GM12864 (cell line): ENCODE results near the gene ABCG1.

Source experiments
- DNase-seq: peaks from one replicate; pipeline ENCODE4 v3.0.0-alpha.2; 2011; ENCODE audit warnings: low read depth
- H3K4me3 ChIP-seq: 2 replicates; pipeline ENCODE4 v1.5.1; 2011; ENCODE audit warnings: mild to moderate bottlenecking, low read depth, low read length, control low read depth
- CTCF ChIP-seq: IDR thresholded peaks from 2 replicates; pipeline ENCODE4 v1.5.1; 2011; ENCODE audit warnings: low read depth, mild to moderate bottlenecking, moderate library complexity, low read length, control low read depth, inconsistent platforms; ENCODE audit errors: missing control alignments

The ABCG1 gene

GRCh38 chr21:42248241-42248640 lies 29.3 kb downstream of the ABCG1 start:
- no peak for DNase-seq
- no peak for TF ChIP-seq CTCF
- no peak overlapping the region for H3K4me3 ChIP-seq

- no peak overlapping the region for H3K4me3 ChIP-seq
- peak; percentile 78 for DNase-seq
- no peak for TF ChIP-seq CTCF
These were observed 30.1 kb downstream of the ABCG1 start for GRCh38 chr21:42248783-42249597.

- no peak overlapping the region for H3K4me3 ChIP-seq
- TF ChIP-seq CTCF: no peak
- DNase-seq: no peak
These were observed 31.8 kb downstream of the ABCG1 start for GRCh38 chr21:42250422-42251403.

DNA sequence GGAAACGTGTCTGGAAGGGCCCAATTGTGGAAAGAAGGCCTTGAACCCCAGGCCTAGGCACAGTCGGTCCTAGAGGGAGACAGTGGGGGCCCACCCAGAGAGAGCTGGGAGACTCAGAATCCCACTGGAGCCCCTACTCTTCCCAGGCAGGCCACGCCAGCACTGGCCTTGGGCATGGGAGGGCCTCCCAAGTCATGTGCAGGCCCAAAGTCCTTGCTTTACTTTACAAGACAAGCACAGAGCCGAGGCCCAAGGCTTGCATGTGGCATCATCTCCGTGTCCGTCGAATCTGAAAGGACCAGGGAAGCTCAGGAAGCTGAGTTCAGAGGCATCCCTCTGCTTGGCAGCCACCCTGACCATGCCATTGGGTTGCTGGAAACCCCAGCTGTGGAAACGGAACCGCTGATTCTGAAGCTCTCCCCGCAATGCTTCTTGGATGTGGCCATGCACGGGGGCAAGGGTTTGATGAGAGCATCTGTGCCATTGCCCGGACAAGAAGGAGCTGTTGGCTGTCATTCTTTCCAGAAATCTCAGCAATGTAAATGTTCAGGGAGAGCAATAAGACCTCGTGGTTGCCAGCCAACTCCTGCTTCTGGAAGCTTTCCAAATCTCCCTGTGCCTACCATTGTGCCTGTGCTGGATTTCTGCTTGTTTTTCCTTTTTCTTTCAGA lies 32.8 kb downstream of the ABCG1 start:
- no peak for DNase-seq
- no peak for TF ChIP-seq CTCF
- no peak overlapping the region for H3K4me3 ChIP-seq

DNA sequence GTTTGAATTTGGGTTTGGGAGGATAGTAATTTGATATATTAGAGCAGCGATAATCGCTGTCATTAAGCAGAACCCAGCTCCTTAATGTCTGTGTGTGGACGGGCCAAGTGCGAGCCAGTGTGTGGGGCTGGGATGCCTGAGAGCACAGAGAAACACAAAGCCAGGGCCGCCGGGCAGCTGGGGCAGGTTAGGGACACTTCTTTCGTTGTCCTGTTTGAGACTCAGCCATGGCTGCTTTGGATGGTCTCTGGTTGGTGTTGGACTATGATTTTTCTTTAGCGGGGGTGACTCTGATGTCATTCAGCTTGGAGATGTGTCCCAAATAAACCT lies 33.4 kb downstream of the ABCG1 start:
- no peak for DNase-seq
- TF ChIP-seq CTCF: no peak
- H3K4me3 ChIP-seq: no peak overlapping the region

DNA sequence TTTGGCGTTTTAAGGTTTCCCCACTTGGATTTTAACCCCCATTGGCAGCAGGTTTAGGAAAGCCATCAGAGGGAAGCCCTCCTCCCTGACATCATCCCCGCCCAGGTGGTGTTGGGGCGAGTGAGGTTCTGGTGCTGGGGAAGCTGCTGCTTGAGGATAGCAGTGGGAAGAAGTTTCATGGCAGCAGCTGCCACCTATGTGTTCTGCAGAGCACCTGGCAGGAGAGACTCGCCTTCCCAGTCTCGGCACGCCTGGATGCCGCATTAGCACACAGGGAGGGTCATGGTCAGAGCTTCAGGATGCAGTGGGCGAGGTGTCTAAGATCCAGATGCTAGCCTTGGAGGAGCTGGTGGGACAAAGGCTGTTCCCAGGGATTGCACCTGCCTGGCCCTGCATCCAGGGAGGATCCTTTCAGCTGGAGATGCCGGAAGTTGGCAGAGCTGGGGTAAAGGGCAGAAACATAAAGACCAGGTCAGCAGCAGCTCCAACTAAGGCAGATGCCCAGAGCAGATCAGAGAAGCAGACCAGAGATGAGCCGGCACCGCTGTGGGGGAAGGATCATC lies 33.9 kb downstream of the ABCG1 start:
- H3K4me3 ChIP-seq: no peak overlapping the region
- DNase-seq: no peak
- TF ChIP-seq CTCF: no peak
